IMR-90 (cell line): ENCODE results near the gene PLD4. TPM values are rescaled to one million over a fixed set of nuclear protein-coding genes. Genes with fewer than 3 reads are reported as not detected.

Experiments used
- ATAC-seq: fragments of 200-7000 bp; cut with Tn5 transposase; 2 replicates; pipeline ENCODE4 v1.9.1; 2020; ENCODE audit warnings: low read depth, mild to moderate bottlenecking, moderate library complexity
- BruUV-seq: library from RNA; stranded (reverse); fragments of 400-500 nt; replicated peaks from 2 replicates; lab custom pipeline; 2021; lab: Mats Ljungman, UMichigan
- CTCF ChIA-PET: fragments of 300-600 bp; formaldehyde crosslinking; extraction: SDS; loops from one replicate; lab custom pipeline; 2021; ENCODE audit warnings: antibody characterized with exemption; lab: Yijun Ruan, JAX
- POLR2A ChIA-PET: fragments of 300-600 bp; sonication (Branson Sonifier 250); formaldehyde crosslinking; loops from one replicate; lab custom pipeline; 2022; ENCODE audit warnings: antibody characterized with exemption; ENCODE audit not compliant: unreplicated experiment; lab: Charles Lee
- DNase-seq: peaks from one replicate; pipeline ENCODE4 v3.0.0; 2013
- H2AFZ ChIP-seq: replicated peaks from 2 replicates; pipeline ENCODE3; 2013; ENCODE audit warnings: low read length, mild to moderate bottlenecking; ENCODE audit not compliant: poor library complexity
- H2AK5ac ChIP-seq: 2 replicates; pipeline ENCODE4 v1.6.1; 2013; ENCODE audit warnings: low read depth, low read length, inconsistent platforms
- H2AK9ac ChIP-seq: replicated peaks from 2 replicates; pipeline ENCODE3; 2013; ENCODE audit warnings: mild to moderate bottlenecking, low read depth, low read length, moderate library complexity; ENCODE audit not compliant: poor library complexity
- H2BK120ac ChIP-seq: 2 replicates; pipeline ENCODE4 v1.6.1; 2013; ENCODE audit warnings: low read depth, low read length, inconsistent platforms
- H2BK15ac ChIP-seq: 3 replicates; pipeline ENCODE4 v1.6.1; 2013; ENCODE audit warnings: low read depth, low read length, inconsistent platforms
- H2BK20ac ChIP-seq: 2 replicates; pipeline ENCODE4 v1.6.1; 2013; ENCODE audit warnings: low read depth, mild to moderate bottlenecking, inconsistent platforms, low read length, moderate library complexity
- H2BK5ac ChIP-seq: 2 replicates; pipeline ENCODE4 v1.6.1; 2013; ENCODE audit warnings: mild to moderate bottlenecking, low read depth, low read length, inconsistent platforms; ENCODE audit not compliant: poor library complexity, severe bottlenecking
- H3K14ac ChIP-seq: replicated peaks from 2 replicates; pipeline ENCODE4 v1.6.1; 2013; ENCODE audit warnings: low read depth, low read length, inconsistent platforms
- H3K18ac ChIP-seq: 2 replicates; pipeline ENCODE4 v1.6.1; 2013; ENCODE audit warnings: low read depth, low read length, control low read depth
- H3K23ac ChIP-seq: 2 replicates; pipeline ENCODE4 v1.6.1; 2013; ENCODE audit warnings: low read depth, low read length, inconsistent platforms
- H3K27ac ChIP-seq: 2 replicates; pipeline ENCODE4 v1.5.1; 2013; ENCODE audit warnings: mild to moderate bottlenecking, control low read depth, low read length; ENCODE audit not compliant: insufficient read depth
- H3K27me3 ChIP-seq: 2 replicates; pipeline ENCODE4 v1.6.1; 2013; ENCODE audit warnings: low read length; ENCODE audit not compliant: control insufficient read depth, insufficient read depth
- H3K36me3 ChIP-seq: 2 replicates; pipeline ENCODE4 v1.6.1; 2013; ENCODE audit warnings: low read length, mixed read lengths; ENCODE audit not compliant: control insufficient read depth, insufficient read depth
- H3K4ac ChIP-seq: 2 replicates; pipeline ENCODE4 v1.6.1; 2013; ENCODE audit warnings: low read depth, low read length, inconsistent platforms
- H3K4me1 ChIP-seq: 2 replicates; pipeline ENCODE4 v1.6.1; 2013; ENCODE audit warnings: low read length, mixed read lengths; ENCODE audit not compliant: control insufficient read depth, insufficient read depth
- H3K4me2 ChIP-seq: 2 replicates; pipeline ENCODE4 v1.6.1; 2013; ENCODE audit warnings: low read depth, mild to moderate bottlenecking, control low read depth, low read length, moderate library complexity
- H3K4me3 ChIP-seq: 2 replicates; pipeline ENCODE4 v1.5.1; 2013; ENCODE audit warnings: low read depth, mild to moderate bottlenecking, control low read depth, low read length, moderate library complexity; ENCODE audit not compliant: insufficient read depth
- H3K56ac ChIP-seq: 2 replicates; pipeline ENCODE4 v1.6.1; 2013; ENCODE audit warnings: low read length, inconsistent platforms; ENCODE audit not compliant: insufficient read depth; ENCODE audit errors: extremely low read depth
- H3K79me1 ChIP-seq, 2 experiments: 2 replicates each; pipeline ENCODE4 v1.6.1; 2013; ENCODE audit warnings: low read length in 2 of 2, inconsistent platforms in 1 of 2, low read depth in 1 of 2
- H3K9ac ChIP-seq: 2 replicates; pipeline ENCODE4 v1.6.1; 2013; ENCODE audit warnings: low read depth, low read length, control low read depth
- H3K9me1 ChIP-seq: 2 replicates; pipeline ENCODE4 v1.6.1; 2013; ENCODE audit warnings: low read length, inconsistent platforms; ENCODE audit not compliant: insufficient read depth
- H3K9me3 ChIP-seq: 2 replicates; pipeline ENCODE4 v1.6.1; 2013; ENCODE audit warnings: low read length; ENCODE audit not compliant: control insufficient read depth, insufficient read depth
- H4K20me1 ChIP-seq: 2 replicates; pipeline ENCODE4 v1.6.1; 2013; ENCODE audit warnings: low read length, inconsistent platforms; ENCODE audit not compliant: insufficient read depth
- H4K5ac ChIP-seq: 2 replicates; pipeline ENCODE4 v1.6.1; 2013; ENCODE audit warnings: mild to moderate bottlenecking, low read depth, low read length, control low read depth
- H4K8ac ChIP-seq, 2 experiments: 2 replicates each; pipeline ENCODE4 v1.6.1; 2013; ENCODE audit warnings: low read depth in 2 of 2, low read length in 2 of 2, control low read depth in 1 of 2, inconsistent platforms in 1 of 2
- H4K91ac ChIP-seq: 2 replicates; pipeline ENCODE4 v1.6.1; 2013; ENCODE audit warnings: low read depth, low read length, inconsistent platforms; ENCODE audit not compliant: insufficient read depth
- BHLHE40 ChIP-seq: fragments of 150-350 bp; IDR thresholded peaks from 2 replicates; pipeline ENCODE4 v1.6.1; 2016; ENCODE audit warnings: mild to moderate bottlenecking, low read depth, low read length
- CEBPB ChIP-seq: IDR thresholded peaks from 2 replicates; pipeline ENCODE4 v1.6.1; 2012; ENCODE audit warnings: low read depth, low read length, improper control_type of control experiment
- CTCF ChIP-seq: conservative IDR thresholded peaks from 2 replicates; pipeline ENCODE4 v1.5.1; 2012; ENCODE audit warnings: mild to moderate bottlenecking, low read depth, low read length, improper control_type of control experiment
- MAFK ChIP-seq: IDR thresholded peaks from 2 replicates; pipeline ENCODE4 v1.6.1; 2012; ENCODE audit warnings: low read depth, low read length, improper control_type of control experiment
- MAZ ChIP-seq: IDR thresholded peaks from 2 replicates; pipeline ENCODE4 v1.6.1; 2012; ENCODE audit warnings: low read depth, mild to moderate bottlenecking, low read length, improper control_type of control experiment, moderate library complexity, borderline replicate concordance
- NFE2L2 ChIP-seq: fragments of 150-350 bp; IDR thresholded peaks from 2 replicates; pipeline ENCODE4 v1.6.1; 2016; ENCODE audit warnings: low read depth, mild to moderate bottlenecking, low read length
- POLR2A ChIP-seq: IDR thresholded peaks from 2 replicates; pipeline ENCODE4 v1.6.1; 2012; ENCODE audit warnings: mild to moderate bottlenecking, low read depth, low read length
- RAD21 ChIP-seq: IDR thresholded peaks from 2 replicates; pipeline ENCODE4 v1.6.1; 2012; ENCODE audit warnings: low read length, improper control_type of control experiment
- RCOR1 ChIP-seq: IDR thresholded peaks from 2 replicates; pipeline ENCODE4 v1.6.1; 2012; ENCODE audit warnings: mild to moderate bottlenecking, low read length, improper control_type of control experiment; ENCODE audit not compliant: insufficient replicate concordance
- RFX5 ChIP-seq: IDR thresholded peaks from 2 replicates; pipeline ENCODE4 v1.8.0; 2012; ENCODE audit warnings: low read depth, mild to moderate bottlenecking, low read length, moderate library complexity
- SMC3 ChIP-seq: fragments of 150-350 bp; IDR thresholded peaks from 2 replicates; pipeline ENCODE4 v1.6.1; 2016; ENCODE audit warnings: low read depth, mild to moderate bottlenecking, antibody characterized with exemption, low read length, moderate library complexity
- USF2 ChIP-seq: fragments of 150-350 bp; IDR thresholded peaks from 2 replicates; pipeline ENCODE4 v1.6.1; 2017; ENCODE audit warnings: mild to moderate bottlenecking, antibody characterized with exemption, low read length, low read depth
- WGBS, 2 experiments: methylation state at CpG; one replicate each; pipeline versions ENCODE4 v1.1.5 to v1.1.7; 2013; ENCODE audit warnings: missing lambda C conversion rate in 2 of 2; ENCODE audit not compliant: insufficient read length in 1 of 2; ENCODE audit errors: extremely low coverage in 2 of 2; 5-methylcytosine and 5-hydroxymethylcytosine counted together
- dilution Hi-C: fragments of 300-500 bp; cut with HindIII; formaldehyde crosslinking; loops from one replicate; pipeline ENCODE4 v1.14.3; 2018; ENCODE audit warnings: low sequenced_read_pairs; ENCODE audit not compliant: unreplicated experiment
- in situ Hi-C: fragments of 300-500 bp; cut with MboI; formaldehyde crosslinking; loops from 3 replicates; pipeline ENCODE4 v1.14.3; 2019; ENCODE audit warnings: low sequenced_read_pairs, inconsistent platforms, mixed read lengths
- intact Hi-C: fragments of 100-400 bp; cut with micrococcal nuclease; formaldehyde crosslinking; loops from 2 replicates; pipeline ENCODE4 v1.10.0; 2022
- polyA plus RNA-seq, 3 experiments: library from polyadenylated mRNA; depleted of rRNA; stranded (reverse); fragments of >200 nt; gene quantifications; 2 replicates each; pipeline ENCODE4 v1.2.3, GENCODE V29; 2012; ENCODE audit warnings: low replicate concordance in 1 of 3
- total RNA-seq: library from RNA; depleted of rRNA; stranded (reverse); fragments of >200 nt; gene quantifications from 2 replicates; pipeline ENCODE4 v1.2.3, GENCODE V29; 2012
- TF ChIP-seq, protein P1 (sequence below): fragments of 150-350 bp; IDR thresholded peaks from 2 replicates; pipeline ENCODE4 v1.6.1; 2016; ENCODE audit warnings: low read depth, mild to moderate bottlenecking, low read length, moderate library complexity, borderline replicate concordance

The PLD4 gene
- total and polyA plus RNA-seq, 2 of the 4 experiments (the other 2 are of a cell fraction): 0.05 TPM; not detected in 1

DNA sequence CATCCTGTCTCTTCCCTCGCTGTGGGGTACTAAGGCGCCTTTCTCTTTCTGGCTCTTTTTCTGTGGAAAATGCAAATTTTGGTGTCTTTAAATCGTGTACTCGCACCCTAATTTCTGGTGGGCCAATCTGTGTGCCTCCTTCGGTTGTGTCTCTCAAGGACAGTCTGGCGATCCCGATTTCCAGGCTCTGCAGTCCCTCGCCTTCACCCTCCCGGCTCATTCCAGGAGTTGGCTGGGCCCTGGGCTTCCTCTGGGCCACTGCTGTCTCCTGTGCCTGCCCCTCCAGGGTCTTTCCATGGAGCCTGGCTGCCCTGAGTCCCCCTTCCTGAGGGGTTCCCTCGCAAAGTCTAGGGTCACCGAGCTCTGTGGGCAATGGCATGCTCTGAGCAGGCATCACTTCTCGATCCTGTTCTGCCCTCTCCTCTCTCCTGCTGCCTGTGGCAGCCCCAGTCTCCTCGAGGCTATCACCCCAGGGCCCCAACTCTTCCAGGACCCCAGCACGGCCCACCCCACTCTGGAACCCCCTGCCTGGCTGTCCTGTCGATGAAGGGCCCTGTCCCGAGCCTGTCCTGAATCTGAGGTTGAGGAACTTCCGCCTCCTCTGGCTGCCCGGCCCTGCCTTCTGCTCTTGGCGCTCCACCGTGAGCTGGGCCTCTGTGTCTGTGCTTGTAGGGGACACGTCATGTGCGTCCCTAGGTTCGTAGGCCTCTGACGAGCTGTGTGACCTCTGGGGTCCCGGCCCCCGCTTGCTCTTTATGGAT, 29.4 kb downstream of the PLD4 start:
- no peak overlapping the region for H3K14ac ChIP-seq
- H3K23ac ChIP-seq: no peak overlapping the region
- H3K27ac ChIP-seq: no peak overlapping the region
- ChIA-PET CTCF (no interaction called here), POLR2A (no interaction called here)
- H2BK15ac ChIP-seq: no peak overlapping the region
- H4K91ac ChIP-seq: no peak overlapping the region
- no peak overlapping the region for H2BK5ac ChIP-seq
- H3K4me2 ChIP-seq: no peak overlapping the region
- no peaks in the 10 kb centered on the region for H3K9me1 ChIP-seq
- H2AFZ ChIP-seq: no peak overlapping the region
- TF ChIP-seq SMC3 (no peak), RFX5 (no peak), CEBPB (no peak), BHLHE40 (no peak), RCOR1 (no peak), NFE2L2 (no peak), MAFK (no peak), CTCF (no peak), MAZ (no peak), RAD21 (no peak), USF2 (no peak), POLR2A (no peak)
- TF ChIP-seq, protein P1, sequence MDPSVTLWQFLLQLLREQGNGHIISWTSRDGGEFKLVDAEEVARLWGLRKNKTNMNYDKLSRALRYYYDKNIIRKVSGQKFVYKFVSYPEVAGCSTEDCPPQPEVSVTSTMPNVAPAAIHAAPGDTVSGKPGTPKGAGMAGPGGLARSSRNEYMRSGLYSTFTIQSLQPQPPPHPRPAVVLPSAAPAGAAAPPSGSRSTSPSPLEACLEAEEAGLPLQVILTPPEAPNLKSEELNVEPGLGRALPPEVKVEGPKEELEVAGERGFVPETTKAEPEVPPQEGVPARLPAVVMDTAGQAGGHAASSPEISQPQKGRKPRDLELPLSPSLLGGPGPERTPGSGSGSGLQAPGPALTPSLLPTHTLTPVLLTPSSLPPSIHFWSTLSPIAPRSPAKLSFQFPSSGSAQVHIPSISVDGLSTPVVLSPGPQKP: no peak
- H4K20me1 ChIP-seq: no peaks in the 10 kb centered on the region
- no peaks in the 10 kb centered on the region for H3K4me1 ChIP-seq
- no peak overlapping the region for H3K4me3 ChIP-seq
- peaks cover 2% of the 10 kb centered on the region; the same call in 1 of the 2 replicates for H3K36me3 ChIP-seq
- no peak overlapping the region for H2AK5ac ChIP-seq
- ATAC-seq (no peak), DNase-seq (no peak)
- intact Hi-C loops: no loop called here
- H3K79me1 ChIP-seq: no peaks in the 10 kb centered on the region
- no peak overlapping the region for H3K4ac ChIP-seq
- no peak overlapping the region for H3K56ac ChIP-seq
- H3K27me3 ChIP-seq: no peaks in the 10 kb centered on the region; the same call in 1 of the 2 replicates
- no peak overlapping the region for H4K8ac ChIP-seq
- no peak overlapping the region for H4K5ac ChIP-seq
- no peak overlapping the region for H3K9ac ChIP-seq
- no peak overlapping the region for H3K18ac ChIP-seq
- H3K9me3 ChIP-seq: no peaks in the 10 kb centered on the region
- no peak overlapping the region for H2BK120ac ChIP-seq
- no TSS peak for BruUV-seq
- H2BK20ac ChIP-seq: no peak overlapping the region
- dilution Hi-C loops: no loop called here
- WGBS, 2 experiments: 82% methylated on average over 14 of the region's 26 CpGs; no CpG with 5 or more reads in 1 of the 2 experiments
- H2AK9ac ChIP-seq: no peak overlapping the region
- in situ Hi-C loops: no loop called here
